Astrocyte of the cerebellum (primary cell): Measurements from ENCODE around the gene THADA.
A peak's percentile ranks its signal among the peaks of the same experiment; 100 is the strongest.

ENCODE experiments used
- DNase-seq: peaks from one replicate; pipeline ENCODE4 v3.0.0-alpha.2; 2011; ENCODE audit warnings: low read depth
- H3K4me3 ChIP-seq: 2 replicates; pipeline ENCODE4 v1.5.1; 2011; ENCODE audit warnings: mild to moderate bottlenecking, low read depth, low read length, moderate library complexity
- in situ Hi-C: cut with HindIII; loops from 2 replicates; pipeline ENCODE4 v1.10.0; 2017; ENCODE audit warnings: low sequenced_read_pairs
- TF ChIP-seq, protein P1 (sequence below): IDR thresholded peaks from 2 replicates; pipeline ENCODE4 v1.5.1; 2012; ENCODE audit warnings: low read length, low read depth, moderate library complexity, mild to moderate bottlenecking; ENCODE audit errors: missing control alignments

Gene THADA

DNA sequence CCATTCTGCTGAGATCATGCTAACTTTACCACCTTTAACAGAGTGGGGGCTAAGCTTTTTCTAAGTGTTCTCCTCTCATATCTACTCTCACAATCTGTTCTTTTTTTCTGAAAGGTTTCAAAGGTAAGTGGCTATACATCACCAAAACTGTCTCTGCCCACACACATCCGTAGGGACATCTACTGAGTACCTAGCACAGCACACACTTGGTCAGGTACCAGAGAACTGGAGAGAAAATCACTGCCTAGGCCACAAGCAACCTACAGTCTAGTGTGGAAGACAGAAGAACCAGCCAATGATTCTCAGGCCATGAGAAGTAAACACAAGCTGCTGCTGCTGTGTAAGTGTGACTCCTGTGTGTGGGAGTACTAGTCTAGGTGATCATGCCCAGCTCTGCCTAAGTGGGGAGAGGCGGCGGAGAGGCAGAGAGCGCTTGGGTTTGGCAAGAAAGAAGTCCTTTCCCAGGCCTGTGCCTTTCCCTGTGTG lies 193.3 kb downstream of the THADA start:
- H3K4me3 ChIP-seq = no peak overlapping the region
- in situ Hi-C loops = no loop called here
- TF ChIP-seq, protein P1, sequence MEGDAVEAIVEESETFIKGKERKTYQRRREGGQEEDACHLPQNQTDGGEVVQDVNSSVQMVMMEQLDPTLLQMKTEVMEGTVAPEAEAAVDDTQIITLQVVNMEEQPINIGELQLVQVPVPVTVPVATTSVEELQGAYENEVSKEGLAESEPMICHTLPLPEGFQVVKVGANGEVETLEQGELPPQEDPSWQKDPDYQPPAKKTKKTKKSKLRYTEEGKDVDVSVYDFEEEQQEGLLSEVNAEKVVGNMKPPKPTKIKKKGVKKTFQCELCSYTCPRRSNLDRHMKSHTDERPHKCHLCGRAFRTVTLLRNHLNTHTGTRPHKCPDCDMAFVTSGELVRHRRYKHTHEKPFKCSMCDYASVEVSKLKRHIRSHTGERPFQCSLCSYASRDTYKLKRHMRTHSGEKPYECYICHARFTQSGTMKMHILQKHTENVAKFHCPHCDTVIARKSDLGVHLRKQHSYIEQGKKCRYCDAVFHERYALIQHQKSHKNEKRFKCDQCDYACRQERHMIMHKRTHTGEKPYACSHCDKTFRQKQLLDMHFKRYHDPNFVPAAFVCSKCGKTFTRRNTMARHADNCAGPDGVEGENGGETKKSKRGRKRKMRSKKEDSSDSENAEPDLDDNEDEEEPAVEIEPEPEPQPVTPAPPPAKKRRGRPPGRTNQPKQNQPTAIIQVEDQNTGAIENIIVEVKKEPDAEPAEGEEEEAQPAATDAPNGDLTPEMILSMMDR = no peak
- no peak for DNase-seq

DNA sequence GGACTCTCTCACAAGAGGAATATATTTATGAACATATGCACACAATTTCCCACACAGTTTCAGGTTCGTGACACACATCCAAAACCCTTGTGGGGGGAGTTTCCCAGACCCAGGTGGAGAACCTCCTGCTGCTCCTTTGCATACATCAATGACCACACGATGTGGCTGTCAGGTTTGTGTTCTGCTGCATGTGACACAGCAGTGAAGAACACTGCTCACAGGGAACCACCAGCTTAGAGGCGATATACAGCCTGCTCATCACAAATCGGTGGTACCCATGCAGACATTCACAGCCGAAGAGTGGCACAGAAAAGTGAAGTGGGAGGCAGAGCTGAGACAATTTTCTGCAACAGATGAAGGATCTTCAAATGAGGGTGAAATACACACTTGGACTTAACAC lies 193.8 kb downstream of the THADA start:
- H3K4me3 ChIP-seq = no peak overlapping the region
- TF ChIP-seq, protein P1 = no peak
- DNase-seq = no peak
- in situ Hi-C loops = no loop called here

DNA sequence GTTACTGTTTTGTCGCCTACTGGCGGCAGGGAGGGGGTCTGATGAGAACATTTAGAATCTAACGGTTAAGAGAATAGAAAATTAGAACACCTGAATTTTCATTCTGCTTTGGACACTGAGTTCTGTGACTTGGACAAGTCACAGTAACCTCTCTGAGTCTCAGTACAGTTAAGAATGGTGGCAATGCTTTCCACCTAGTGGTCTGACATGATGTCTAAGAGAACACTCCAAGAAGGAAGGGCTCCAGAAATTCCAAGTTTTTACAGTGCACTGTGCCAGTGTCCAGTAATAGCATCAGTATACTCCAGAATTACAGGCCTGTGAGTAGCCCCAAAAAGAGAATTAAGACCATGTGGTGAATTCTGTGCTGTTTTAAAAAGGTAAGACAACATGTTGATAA lies 195.3 kb downstream of the THADA start:
- no peak for DNase-seq
- no peak overlapping the region for H3K4me3 ChIP-seq
- in situ Hi-C loops = no loop called here
- TF ChIP-seq, protein P1 = peak; percentile 27

DNA sequence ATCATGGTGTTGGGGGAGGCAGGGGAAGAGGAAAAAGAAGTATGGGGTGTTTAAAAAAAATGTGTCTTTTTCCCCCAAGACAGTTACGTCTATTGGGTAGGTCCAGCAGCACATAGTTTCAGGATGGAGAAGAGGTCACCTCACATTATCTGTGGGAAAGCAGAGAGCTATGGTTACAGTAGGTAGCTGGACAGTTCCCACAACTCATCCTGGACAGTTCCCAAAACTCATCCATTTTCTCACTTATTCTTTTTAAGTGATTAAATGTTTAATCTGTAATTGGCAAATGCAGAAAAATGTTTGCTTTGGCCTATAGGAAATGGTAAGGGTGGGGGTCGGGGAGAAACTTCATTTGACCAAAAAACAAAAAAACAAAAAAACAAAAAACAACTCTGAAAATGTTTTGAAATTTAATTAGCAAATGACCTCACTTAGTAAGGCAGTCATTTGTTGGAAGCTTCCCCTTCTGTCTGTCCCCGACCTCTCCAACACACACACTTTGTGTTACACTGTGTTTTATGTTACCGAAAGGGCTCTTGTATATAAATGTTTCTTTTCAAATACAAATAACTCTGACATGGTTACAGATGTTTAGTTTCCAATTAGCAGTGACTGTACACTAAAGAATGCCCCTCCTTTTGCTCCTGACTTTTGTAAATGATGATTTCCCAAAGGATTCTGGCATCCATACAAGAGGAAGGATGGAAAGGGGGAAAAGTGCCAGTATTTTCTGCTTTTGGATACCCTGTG lies 196.1 kb downstream of the THADA start:
- no peak overlapping the region for H3K4me3 ChIP-seq
- in situ Hi-C loops = no loop called here
- peak; percentile 61 for DNase-seq
- TF ChIP-seq, protein P1 = no peak

DNA sequence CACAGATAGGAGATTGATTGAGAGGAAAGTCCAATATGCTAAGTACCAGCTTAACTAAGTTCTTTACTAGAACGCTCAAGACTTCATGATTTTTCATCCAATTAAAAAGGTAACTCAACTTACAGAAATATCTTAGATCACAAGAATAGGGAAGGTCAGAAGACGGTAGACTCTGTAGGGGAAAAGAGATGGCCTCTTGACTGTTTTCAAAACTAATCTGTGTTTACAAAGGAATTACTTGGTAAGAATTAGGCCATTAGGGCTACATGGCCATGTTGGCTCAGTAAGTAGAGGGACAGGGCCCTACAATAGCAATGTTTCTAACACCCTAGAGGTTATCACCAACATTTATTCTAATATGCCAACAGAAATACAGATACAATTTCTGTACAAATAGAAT lies 196.7 kb downstream of the THADA start:
- no peak for DNase-seq
- TF ChIP-seq, protein P1 = no peak
- in situ Hi-C loops = no loop called here

DNA sequence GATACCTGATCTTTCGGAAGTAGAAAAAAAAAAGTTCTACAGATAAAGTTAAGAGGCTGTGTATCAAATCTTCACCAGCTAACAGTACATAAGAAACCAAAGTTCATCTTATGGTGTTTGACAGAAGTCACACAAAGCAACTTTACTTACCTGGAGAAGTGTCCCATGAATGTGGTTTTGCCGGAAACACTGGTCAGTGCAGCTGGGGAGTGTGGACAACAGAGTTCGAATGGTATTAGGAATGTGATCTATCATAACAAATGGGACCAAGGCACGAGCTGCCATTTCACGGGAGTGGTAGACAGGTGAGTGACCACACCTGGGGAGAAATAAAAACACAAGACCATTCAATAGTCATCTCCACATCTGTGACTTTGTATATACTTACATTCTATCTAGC lies 198.0 kb downstream of the THADA start:
- no peak for DNase-seq
- H3K4me3 ChIP-seq = no peak overlapping the region
- in situ Hi-C loops = no loop called here
- TF ChIP-seq, protein P1 = no peak

More for the DNA sequence above, 196.7 kb downstream of the THADA start:
- no peak overlapping the region for H3K4me3 ChIP-seq
